NOMO-1 treated with dmso at 0.1 percent for 144 hours (cell line): ENCODE results near the gene NPC1L1.

ENCODE experiments used
- DNase-seq: peaks from one replicate; lab custom pipeline; 2025; ENCODE audit not compliant: unreplicated experiment; lab: John Stamatoyannopoulos, UW

The NPC1L1 gene

GRCh38 chr7:44477063-44477830 lies 63.9 kb downstream of the NPC1L1 start:
- DNase-seq: peak; percentile 30

DNA sequence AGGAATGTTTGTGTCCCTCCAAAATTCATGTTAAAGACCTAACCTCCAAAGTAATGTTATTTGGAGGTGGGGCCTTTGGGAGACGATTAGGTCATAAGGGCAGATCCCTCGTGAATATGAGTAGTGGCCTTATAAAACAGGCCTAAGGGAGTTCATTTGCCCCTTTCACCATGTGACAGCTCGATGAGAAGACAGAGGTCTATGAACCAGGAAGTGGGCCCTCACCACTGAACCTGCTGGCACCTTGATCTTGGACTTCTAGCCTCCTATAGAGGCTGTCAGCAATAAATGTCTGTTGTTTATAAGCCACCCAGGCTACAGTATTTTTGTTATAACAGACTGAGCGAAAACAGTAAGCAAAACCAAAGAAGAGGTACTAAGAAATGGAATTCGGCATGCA lies 64.8 kb downstream of the NPC1L1 start:
- no peak for DNase-seq

DNA sequence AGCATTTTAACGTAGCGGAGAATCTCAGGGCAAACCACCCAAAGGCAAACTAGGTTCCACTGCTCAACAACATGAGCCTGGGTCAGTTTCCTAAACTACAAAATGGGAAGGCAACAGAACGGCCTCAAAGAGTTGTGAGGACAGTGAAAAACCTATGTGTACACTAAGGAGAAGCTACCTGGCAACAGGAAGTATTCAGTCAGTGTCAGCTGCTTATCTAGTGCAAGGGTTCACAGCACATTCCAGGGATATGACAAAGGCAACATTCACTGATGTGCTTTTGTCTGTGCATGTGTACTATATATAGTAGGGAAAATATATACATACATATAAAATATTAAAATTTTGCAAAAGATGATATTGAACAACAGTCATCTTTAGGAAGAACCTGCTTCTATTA lies 67.8 kb downstream of the NPC1L1 start:
- DNase-seq: no peak

- no peak for DNase-seq
Observed at GRCh38 chr7:44472843-44473242, 68.3 kb downstream of the NPC1L1 start.

GRCh38 chr7:44471850-44472249 lies 69.3 kb downstream of the NPC1L1 start:
- no peak for DNase-seq

GRCh38 chr7:44471436-44471835 lies 69.7 kb downstream of the NPC1L1 start:
- no peak for DNase-seq

DNA sequence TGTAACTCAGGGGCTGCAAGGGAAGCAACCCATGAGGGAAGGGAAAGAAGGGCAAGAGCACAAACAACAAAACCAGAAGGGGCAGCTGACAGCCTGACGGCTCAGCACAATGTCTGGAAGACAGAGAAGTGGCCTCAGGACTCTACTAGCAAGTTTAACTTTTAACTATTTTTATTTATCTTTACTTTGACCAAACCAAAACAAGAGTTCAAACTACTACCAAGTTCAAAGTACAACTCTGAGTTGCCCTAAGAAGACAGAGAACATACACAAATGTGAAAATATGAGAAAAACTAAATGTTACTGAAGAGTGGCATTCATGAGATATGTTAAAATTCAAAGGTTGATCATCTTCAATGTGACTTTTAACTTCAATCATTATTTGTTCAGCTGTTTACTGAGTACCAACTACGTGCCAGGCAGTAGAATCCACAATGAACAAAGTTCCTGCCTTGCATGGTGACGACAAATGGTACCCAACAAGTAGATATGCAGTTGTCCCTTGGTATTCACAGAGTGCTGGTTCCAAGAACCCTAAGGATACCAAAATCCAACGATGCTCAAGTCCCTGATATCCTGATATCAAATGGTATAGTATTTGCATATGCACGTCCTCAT lies 70.4 kb downstream of the NPC1L1 start:
- DNase-seq: no peak

- no peak for DNase-seq
Observed at GRCh38 chr7:44470135-44470479, 71.0 kb downstream of the NPC1L1 start.

DNA sequence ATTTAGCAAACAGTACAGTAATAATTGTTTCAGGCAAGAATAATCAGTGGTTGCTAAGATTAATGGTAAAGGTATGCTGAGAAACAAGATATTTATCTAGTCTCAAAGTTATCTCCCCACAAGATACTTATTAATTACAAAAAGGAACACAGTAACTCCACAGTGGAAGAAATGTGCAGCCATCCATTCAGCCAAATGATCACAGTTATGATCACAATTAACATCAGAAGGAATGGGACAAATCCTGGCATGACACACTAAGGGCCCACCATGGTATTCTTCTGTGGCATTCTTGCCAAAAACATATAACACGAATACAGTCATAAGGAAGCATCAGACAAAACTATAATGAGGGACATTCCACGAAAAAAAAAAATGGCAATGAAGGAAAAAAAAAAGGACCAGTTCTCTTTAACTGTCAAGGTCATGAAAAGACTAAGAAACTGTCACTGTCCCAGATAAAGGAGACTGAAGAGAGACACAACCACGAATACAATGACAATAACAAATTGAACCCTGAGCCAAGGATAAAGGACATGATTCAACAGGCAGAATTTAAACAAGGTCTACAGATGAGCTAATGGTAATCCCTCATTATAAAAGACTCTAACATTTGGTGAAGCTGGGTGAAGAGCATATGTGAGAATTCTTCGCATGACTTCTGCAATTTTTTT lies 71.5 kb downstream of the NPC1L1 start:
- no peak for DNase-seq

GRCh38 chr7:44467217-44467548 lies 73.9 kb downstream of the NPC1L1 start:
- DNase-seq: no peak

DNA sequence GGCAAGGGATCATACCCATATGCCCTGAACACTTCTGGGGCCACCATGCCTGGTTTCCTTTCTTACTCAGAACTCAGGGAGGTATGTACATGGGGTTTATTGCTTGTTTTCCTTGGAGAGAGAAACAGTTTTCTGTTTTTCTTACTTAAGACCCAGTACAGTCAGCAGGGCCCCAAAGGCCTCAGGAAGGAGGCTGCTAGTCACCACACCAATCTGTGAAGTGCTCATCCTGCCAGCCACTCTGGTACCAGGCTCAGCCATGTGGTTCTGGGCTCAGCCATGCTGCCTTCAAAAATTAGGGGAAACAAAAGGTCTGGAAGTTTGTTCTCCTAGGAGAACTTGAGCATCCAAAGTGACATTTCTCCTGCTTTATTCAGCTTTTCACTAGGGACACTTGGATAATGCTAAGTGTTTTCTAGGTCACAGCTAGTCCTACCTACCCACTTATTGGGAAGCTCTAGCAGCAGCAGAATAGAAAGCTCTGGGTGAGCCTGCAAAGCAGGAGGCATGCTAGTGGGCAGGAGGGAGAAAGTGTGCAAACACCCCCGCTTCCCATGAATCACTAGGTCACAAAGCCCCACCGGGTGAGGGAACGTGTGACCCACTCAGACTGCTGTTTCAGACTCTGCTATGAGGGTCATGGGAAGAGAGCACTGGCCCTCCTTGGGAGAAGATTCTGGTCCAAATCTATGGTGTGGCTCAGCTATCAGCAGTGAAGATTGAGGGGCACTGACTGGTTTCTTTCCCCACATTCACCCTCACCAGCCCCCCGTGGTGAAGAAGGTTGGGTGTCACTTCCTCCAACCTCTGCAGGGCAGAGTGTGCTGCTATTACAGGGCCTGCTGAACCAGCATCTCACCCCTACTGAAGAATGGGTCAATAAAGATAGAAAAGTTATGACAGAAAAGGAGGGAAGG lies 74.6 kb downstream of the NPC1L1 start:
- no peak for DNase-seq

- DNase-seq: no peak
Observed at GRCh38 chr7:44465490-44465889, 75.6 kb downstream of the NPC1L1 start.

- DNase-seq: no peak
Observed at GRCh38 chr7:44463169-44463808, 77.8 kb downstream of the NPC1L1 start.
